GM23338 (cell line): ENCODE data around the gene SPACA7. TPM values are rescaled to one million over a fixed set of nuclear protein-coding genes. Genes with fewer than 3 reads are reported as not detected.

Source experiments
- ATAC-seq: fragments of 200-7000 bp; cut with Tn5 transposase; 3 replicates; pipeline ENCODE4 v1.9.1; 2020
- DNase-seq: peaks from one replicate; pipeline ENCODE4 v3.0.0-alpha.2; 2015; ENCODE audit warnings: low spot score
- H2AFZ ChIP-seq: fragments of 200-600 bp; sonication (generic); 2 replicates; pipeline ENCODE4 v1.8.0; 2016; ENCODE audit warnings: antibody characterized with exemption, mild to moderate bottlenecking, moderate library complexity
- H3F3A ChIP-seq: fragments of 200-600 bp; sonication (generic); replicated peaks from 2 replicates; pipeline ENCODE4 v1.8.0; 2017; ENCODE audit warnings: antibody characterized with exemption, mixed run types, low read depth
- H3K27ac ChIP-seq: fragments of 200-600 bp; sonication (generic); 2 replicates; pipeline ENCODE4 v1.6.1; 2016; ENCODE audit warnings: low read depth
- H3K27me3 ChIP-seq: fragments of 200-600 bp; sonication (generic); 2 replicates; pipeline ENCODE4 v1.8.0; 2016; ENCODE audit warnings: mild to moderate bottlenecking, mixed run types, moderate library complexity; ENCODE audit not compliant: insufficient read depth
- H3K36me3 ChIP-seq: fragments of 200-600 bp; sonication (generic); 2 replicates; pipeline ENCODE4 v1.8.0; 2016; ENCODE audit warnings: mild to moderate bottlenecking; ENCODE audit not compliant: insufficient read depth
- H3K4me1 ChIP-seq: fragments of 200-600 bp; sonication (generic); 2 replicates; pipeline ENCODE4 v1.8.0; 2016; ENCODE audit warnings: mild to moderate bottlenecking, moderate library complexity; ENCODE audit not compliant: insufficient read depth
- H3K4me2 ChIP-seq: fragments of 200-600 bp; sonication (generic); 2 replicates; pipeline ENCODE4 v1.7.1; 2017; ENCODE audit warnings: mixed run types
- H3K4me3 ChIP-seq: fragments of 200-600 bp; sonication (generic); 2 replicates; pipeline ENCODE4 v1.6.1; 2016; ENCODE audit warnings: mixed run types
- H3K79me2 ChIP-seq: fragments of 200-600 bp; sonication (generic); replicated peaks from 2 replicates; pipeline ENCODE4 v1.8.0; 2017; ENCODE audit warnings: mild to moderate bottlenecking; ENCODE audit not compliant: insufficient read depth
- H3K9me2 ChIP-seq: fragments of 200-600 bp; sonication (generic); 2 replicates; pipeline ENCODE4 v1.8.0; 2017; ENCODE audit not compliant: insufficient read depth
- H4K20me1 ChIP-seq: fragments of 200-600 bp; sonication (generic); replicated peaks from 2 replicates; pipeline ENCODE4 v1.8.0; 2017; ENCODE audit warnings: mild to moderate bottlenecking; ENCODE audit not compliant: insufficient read depth
- H3K27ac Mint-ChIP-seq: 2 replicates; pipeline ENCODE4 v1.8.0; 2020; ENCODE audit warnings: inconsistent platforms, mild to moderate bottlenecking, moderate library complexity, mixed read lengths
- H3K27me3 Mint-ChIP-seq: 3 replicates; pipeline ENCODE4 v1.8.0; 2022; ENCODE audit warnings: low read depth, mild to moderate bottlenecking, moderate library complexity, mixed read lengths, inconsistent platforms; ENCODE audit not compliant: insufficient read depth, poor library complexity
- H3K36me3 Mint-ChIP-seq: 3 replicates; pipeline ENCODE4 v1.8.0; 2021; ENCODE audit warnings: low read depth, mild to moderate bottlenecking, inconsistent platforms, moderate library complexity, mixed read lengths
- H3K4me1 Mint-ChIP-seq: 3 replicates; pipeline ENCODE4 v1.8.0; 2020; ENCODE audit warnings: mild to moderate bottlenecking, inconsistent platforms, mixed read lengths
- H3K4me3 Mint-ChIP-seq: 3 replicates; pipeline ENCODE4 v1.8.0; 2021; ENCODE audit warnings: moderate library complexity, mild to moderate bottlenecking, inconsistent platforms, mixed read lengths
- H3K9me3 Mint-ChIP-seq: 3 replicates; pipeline ENCODE4 v1.8.0; 2020; ENCODE audit warnings: moderate library complexity, mild to moderate bottlenecking, inconsistent platforms, mixed read lengths
- CTCF ChIP-seq, 2 experiments: fragments of 200-600 bp in 1 of 2; sonication (generic) in 1 of 2; conservative IDR thresholded peaks; 2 replicates each; pipeline versions ENCODE4 v1.5.1 to v1.6.1; 2016 to 2017; ENCODE audit warnings: antibody characterized with exemption in 2 of 2, low read depth in 2 of 2, mild to moderate bottlenecking in 2 of 2, moderate library complexity in 1 of 2
- EZH2 ChIP-seq: fragments of 200-600 bp; sonication (generic); IDR thresholded peaks from one replicate; pipeline ENCODE4 v1.8.0; 2017; ENCODE audit warnings: antibody characterized with exemption, mild to moderate bottlenecking, low read depth; ENCODE audit not compliant: unreplicated experiment
- NANOG ChIP-seq: IDR thresholded peaks from 2 replicates; pipeline ENCODE4 v1.6.1; 2016; ENCODE audit warnings: antibody characterized with exemption, borderline replicate concordance
- POLR2AphosphoS5 ChIP-seq: IDR thresholded peaks from 2 replicates; pipeline ENCODE4 v1.6.1; 2016; ENCODE audit warnings: antibody characterized with exemption, low read depth
- REST ChIP-seq: IDR thresholded peaks from one replicate; pipeline ENCODE4 v1.6.1; 2018; ENCODE audit warnings: antibody characterized with exemption; ENCODE audit not compliant: unreplicated experiment
- ZNF331 ChIP-seq: fragments of 250-450 bp; sonication (Bioruptor Pico); IDR thresholded peaks from 2 replicates; pipeline ENCODE4 v1.5.0; 2020; ENCODE audit warnings: low read depth, mild to moderate bottlenecking, moderate library complexity
- polyA plus RNA-seq: library from polyadenylated mRNA; unstranded; fragments of >200 nt; fragmentation: Nextera tagmentation; extraction: Ambion mirVana; gene quantifications from 2 replicates; pipeline ENCODE4 v1.2.1, GENCODE V29; 2016
- total RNA-seq: library from RNA; depleted of rRNA; stranded (reverse); fragments of >200 nt; shearing (Covaris generic); gene quantifications from 2 replicates; pipeline ENCODE4 v1.2.3, GENCODE V29; 2014

The SPACA7 gene
- total and polyA plus RNA-seq, 2 experiments from 2014 or later: not detected

GRCh38 chr13:112479389-112479788 is 103.2 kb downstream of the SPACA7 start (continued):
- TF ChIP-seq CTCF (conservative IDR thresholded peaks at IDR 0.05; ENCODE audit: low read depth in 2 of 2): no peak
- no peak for TF ChIP-seq EZH2
- TF ChIP-seq ZNF331 (CRISPR knock-in tag): no peak

GRCh38 chr13:112481458-112481857 is 105.3 kb downstream of the SPACA7 start:
- H3K79me2 ChIP-seq: no peaks in the 10 kb centered on the region
- ATAC-seq (no peak), DNase-seq (no peak)
- H4K20me1 ChIP-seq: no peaks in the 10 kb centered on the region
- no peaks in the 10 kb centered on the region for H3K4me1 ChIP-seq
- H3K27me3 ChIP-seq: no peaks in the 10 kb centered on the region
- H3K4me3 ChIP-seq: no peak overlapping the region
- H3K36me3 ChIP-seq: no peaks in the 10 kb centered on the region; the same call in 1 of the 2 replicates
- H3K36me3 Mint-ChIP-seq: peaks cover 10% of the 10 kb centered on the region; the same call in 2 of the 3 replicates
- no peak overlapping the region for H3K4me3 Mint-ChIP-seq
- H3K27ac ChIP-seq: no peak overlapping the region
- H3K9me2 ChIP-seq: 0 out of 2 replicates have a peak, but pooled peaks cover 5% of the 10 kb centered on the region
- H3F3A ChIP-seq: no peaks in the 10 kb centered on the region
- no peak overlapping the region for H3K4me2 ChIP-seq
- no peak overlapping the region for H3K27ac Mint-ChIP-seq
- no peak overlapping the region for H2AFZ ChIP-seq
- H3K4me1 Mint-ChIP-seq: no peaks in the 10 kb centered on the region
- peaks cover 2% of the 10 kb centered on the region for H3K27me3 Mint-ChIP-seq
- no peaks in the 10 kb centered on the region; the same call in 2 of the 3 replicates for H3K9me3 Mint-ChIP-seq
- no peak for TF ChIP-seq NANOG
- TF ChIP-seq CTCF (conservative IDR thresholded peaks at IDR 0.05; ENCODE audit: low read depth in 2 of 2): no peak
- TF ChIP-seq REST: no peak
- TF ChIP-seq POLR2AphosphoS5: no peak
- no peak for TF ChIP-seq ZNF331 (CRISPR knock-in tag)
